Embryonic facial prominence (tissue), 1 donor: ENCODE measurements around the gene PSMA4.
A peak's percentile ranks its signal among the peaks of the same experiment; 100 is the strongest.
"Not testable (repeated sequence)": the region's sequence is repeated elsewhere in the genome, so short reads cannot be mapped to it uniquely, and the experiment has no call there.

ENCODE experiments used
- DNase-seq: peaks from one replicate; pipeline ENCODE4 v3.0.0-alpha.2; 2016; ENCODE audit errors: extremely low spot score

The PSMA4 gene

DNA sequence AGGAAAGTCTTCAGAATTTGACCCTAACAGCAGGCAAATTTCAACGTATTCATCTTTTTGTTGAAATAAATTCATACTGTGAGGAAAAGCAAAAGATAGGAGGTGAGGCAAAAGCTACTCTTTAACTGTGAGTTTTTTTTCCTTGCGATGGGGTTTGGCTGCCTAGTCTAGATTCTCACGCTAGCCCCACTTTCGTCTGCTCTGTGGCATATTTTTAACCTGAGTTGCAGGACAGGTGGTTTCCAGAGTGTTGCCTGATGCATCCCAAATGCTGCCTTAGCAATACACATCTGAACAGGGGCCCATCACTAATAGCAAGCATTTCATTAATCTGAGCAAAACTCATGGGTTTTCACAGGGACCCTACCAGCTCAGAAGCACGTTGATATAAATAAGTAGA, 11.7 kb downstream of the PSMA4 start:
- DNase-seq: no peak

DNA sequence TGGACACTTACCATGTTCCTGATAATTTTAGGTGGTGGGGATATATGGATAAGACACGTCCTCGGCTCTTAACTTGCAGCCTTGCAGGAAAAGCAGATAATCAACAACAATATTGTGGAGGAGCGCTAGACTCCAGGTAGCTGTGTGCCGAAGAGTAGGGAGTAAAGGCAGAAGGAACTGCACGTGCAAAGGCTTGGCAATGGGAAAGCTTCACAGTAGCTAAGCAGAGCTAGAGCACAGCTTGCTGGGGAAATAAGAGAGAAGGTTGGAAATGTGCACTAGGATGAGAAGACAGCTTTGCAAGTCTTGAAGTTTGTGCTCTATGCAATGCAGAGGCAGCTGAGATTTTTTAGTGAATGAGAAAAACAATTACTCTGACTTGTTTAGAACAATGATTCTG, 12.4 kb downstream of the PSMA4 start:
- no peak for DNase-seq

DNA sequence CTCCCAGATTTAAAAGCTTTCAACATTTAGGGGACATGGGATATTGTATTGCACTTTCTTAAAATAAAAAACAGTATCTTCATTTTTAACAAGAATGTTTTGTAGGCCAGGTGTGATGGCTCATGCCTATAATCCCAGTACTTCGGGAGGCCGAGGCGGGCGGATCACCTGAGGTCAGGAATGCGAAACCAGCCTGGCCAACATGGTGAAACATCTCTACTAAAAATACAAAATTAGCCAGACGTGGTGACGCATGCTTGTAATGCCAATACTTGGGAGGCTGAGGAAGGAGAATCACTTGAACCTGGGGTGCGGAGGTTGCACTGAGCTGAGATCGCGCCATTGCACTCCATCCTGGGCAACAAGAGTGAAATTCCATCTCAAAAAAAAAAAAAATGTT, 20.0 kb downstream of the PSMA4 start:
- DNase-seq: not testable (repeated sequence)

DNA sequence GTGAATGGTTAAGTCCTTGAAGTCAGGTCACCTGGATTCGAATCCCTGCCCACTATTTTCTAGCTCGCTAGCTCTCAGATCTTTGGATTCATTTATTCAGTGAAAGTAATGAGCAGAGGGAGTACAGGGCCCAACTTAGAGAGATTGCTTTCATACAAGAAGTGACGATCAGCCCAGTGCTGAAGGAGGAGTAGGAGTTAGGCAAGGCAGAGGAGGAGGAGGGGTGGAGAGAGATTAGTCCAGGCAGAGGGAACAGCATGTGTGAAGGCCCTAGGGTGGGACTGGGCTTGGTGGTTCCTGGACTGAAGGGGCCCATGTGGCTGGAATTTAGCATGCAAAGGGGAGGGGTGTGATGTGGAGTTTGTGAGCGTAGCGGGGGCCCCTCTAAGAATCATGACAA, 21.2 kb downstream of the PSMA4 start:
- no peak for DNase-seq

DNA sequence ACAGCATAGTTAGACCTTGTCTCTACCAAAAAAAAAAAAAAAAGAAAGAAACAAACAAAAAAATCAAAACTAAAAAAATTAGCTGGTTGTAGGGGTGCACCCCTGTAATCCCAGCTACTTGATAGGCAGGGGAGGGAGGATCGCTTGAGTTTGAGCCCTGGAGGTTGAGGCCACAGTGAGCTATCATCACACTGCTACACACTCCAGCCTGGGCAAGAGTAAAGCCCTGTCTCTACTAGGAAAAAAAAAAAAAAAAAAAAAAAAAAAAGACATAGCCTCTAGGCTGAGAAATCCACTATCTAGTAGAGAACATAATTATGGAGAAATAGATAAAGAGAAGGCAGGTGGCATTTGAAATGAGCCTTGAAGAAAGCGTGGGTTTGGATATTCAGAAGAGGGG, 22.8 kb downstream of the PSMA4 start:
- no peak for DNase-seq

DNA sequence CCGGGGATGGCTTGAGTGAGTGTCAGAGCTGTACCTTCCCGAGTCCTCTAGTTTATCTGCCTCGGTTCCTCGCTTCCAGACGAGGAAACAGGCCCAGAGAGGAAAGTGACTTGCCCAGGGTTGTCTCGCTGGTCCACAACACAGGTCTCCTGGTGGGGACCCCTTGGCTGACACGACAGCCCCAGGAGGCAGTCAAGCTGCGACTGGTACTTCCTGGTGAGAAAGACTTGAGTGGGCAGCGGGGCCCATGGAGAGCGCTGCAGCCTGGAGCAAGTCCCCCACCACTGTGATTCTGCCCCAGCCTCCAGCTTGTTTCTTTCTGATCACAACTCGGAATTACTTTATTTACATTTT, 24.5 kb downstream of the PSMA4 start:
- DNase-seq: no peak

DNA sequence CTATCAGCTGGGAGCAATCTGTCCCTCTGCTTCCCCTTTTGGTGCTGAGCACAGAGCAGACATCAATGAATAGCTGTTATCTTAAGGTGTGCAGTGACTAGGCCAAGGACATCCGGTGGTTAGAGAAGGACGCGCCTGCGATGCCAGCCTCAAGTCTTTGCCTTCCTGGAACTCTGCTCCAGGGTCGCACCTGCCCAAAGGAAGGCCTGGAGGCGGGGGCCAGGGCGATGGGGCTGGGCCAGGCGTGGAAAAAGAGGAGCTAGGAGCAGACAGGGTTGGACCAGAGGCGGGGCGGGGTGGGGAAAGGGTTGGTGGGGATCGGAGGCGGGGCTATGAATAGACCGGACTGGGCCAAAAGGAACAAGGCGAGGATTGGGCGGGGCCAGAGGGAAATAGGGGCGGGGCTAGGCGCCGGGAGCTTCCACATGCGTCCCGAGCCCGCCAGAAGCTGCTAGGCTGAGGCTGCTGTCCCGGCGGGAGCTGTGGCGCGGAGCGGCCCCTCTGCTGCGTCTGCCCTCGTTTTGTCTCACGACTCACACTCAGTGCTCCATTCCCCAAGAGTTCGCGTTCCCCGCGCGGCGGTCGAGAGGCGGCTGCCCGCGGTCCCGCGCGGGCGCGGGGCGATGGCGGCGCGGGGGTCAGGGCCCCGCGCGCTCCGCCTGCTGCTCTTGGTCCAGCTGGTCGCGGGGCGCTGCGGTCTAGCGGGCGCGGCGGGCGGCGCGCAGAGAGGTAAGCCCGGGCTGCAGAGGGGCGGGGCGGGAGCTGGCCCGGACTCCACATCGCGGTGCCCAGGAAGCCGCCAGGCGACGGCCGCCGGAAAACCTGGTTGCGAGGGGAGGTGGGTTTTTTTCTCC, 25.1 kb downstream of the PSMA4 start, which contains the start of gene CHRNA5:
Gene CHRNA5 (plus strand): TSS at position 424 of the 854 bp plus-strand sequence. CDS start 200 bp downstream, at position 624.
- DNase-seq: peak; percentile 62

DNA sequence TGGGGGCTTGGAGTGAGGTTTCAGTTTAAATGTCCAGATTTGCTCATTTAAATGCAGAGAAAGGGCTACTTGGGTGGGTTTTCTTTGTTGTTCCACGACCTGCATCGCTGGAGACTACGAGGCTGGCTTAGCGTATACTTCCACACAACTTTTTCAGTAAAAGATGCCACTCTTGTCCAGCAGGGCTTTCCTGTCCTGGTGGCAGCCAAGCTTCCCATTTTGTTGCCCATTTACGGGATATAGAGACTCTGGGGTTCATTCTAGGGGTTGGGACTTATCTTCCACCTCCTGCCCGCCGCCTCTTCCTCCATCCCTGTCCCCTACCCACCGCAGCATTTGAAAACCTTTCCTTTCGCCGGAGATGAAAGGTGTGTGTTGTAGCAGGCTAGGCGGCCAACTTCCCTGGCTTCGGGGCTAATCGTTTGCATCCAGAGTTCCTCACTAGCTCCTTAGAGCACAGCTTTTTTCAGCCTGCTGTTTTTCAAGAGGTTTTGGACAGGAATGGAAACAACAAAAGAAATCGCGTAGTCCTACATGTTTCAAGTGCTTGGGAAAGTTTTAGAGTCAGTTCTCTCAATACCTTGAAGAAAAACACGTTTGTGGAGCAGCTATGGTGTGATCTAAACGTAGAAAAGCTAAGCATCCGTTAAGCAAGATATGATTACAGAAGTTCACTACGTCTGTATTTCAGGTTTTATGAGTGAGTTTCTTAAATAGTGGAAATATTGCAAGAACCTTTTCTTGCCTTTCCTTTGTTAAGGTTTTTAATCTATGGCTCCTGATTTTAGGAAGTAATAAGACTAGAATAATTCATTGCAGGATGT, 25.9 kb downstream of the PSMA4 start:
- DNase-seq: no peak

DNA sequence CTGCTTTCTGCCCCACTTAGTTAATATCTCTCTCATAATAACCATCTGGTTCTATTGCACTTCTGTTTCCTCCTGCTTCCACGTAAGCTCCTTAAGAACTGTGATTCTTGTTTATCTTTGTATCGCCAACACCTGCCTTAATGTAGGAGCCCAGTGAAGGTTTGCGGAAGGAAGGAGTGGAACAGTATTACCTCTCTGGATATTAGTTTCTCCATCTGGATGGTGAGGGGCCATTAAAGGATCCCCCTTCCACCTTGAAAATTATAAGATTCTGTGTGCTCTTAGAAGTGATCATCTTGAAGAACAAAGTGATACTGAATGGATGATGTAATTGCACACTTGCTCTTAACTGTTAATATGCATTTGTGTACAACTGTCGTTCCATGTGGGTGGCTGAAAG, 27.3 kb downstream of the PSMA4 start:
- DNase-seq: no peak

DNA sequence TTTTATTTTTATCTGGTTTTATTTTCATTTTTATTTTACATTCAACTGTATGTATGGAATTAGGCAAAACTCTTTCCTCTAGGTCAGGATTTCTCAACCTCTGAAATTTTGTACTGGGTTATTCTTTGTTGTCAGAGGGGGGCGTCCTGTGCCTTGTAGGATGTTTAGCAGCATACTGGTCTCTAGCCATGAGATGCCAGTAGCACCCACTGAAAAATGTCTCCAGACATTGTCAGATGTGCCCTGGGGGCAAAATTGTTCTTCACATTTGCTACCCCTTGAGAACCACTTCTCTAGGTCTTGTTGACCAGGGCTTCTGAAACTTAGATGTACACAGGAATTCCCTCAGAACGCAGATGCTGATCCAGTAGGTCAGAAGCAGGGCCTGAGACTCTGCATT, 30.5 kb downstream of the PSMA4 start:
- no peak for DNase-seq

DNA sequence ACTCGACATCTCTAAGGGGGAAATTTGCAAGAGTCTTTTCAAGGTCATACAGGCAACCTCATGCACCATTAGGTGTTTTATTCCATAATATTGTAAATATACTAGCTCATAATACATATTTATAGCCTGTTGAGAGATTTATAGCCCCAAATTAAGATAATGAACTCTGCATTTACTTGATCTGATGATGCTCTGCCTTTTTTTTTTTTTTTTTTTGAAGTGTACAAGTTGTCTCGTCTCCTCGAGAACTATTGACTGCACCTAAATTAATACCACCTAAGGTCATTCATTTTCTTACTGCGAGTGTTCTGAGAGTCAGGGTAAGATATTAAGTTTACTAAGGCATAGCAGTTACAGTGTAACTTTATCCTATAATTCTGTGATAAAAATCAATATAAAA, 31.1 kb downstream of the PSMA4 start:
- no peak for DNase-seq

DNA sequence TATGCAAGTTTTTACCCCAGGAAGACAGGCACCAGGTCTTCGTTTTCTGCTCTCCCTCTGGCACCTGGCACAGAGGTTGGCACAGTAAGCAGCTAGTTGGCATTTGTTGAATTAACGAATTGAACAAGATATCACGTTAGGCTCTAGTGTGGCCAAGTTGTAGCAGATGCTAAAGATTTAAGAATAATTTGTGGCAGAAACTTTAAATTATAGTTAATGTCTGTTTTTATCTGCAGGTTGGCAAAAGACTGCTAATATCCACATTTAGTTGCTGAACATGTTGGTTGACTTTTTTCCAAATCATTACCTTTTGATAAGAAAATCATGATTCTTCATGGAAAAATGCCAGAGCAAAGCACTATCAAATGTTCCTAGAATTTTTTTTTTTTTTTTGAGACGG, 33.2 kb downstream of the PSMA4 start:
- no peak for DNase-seq

DNA sequence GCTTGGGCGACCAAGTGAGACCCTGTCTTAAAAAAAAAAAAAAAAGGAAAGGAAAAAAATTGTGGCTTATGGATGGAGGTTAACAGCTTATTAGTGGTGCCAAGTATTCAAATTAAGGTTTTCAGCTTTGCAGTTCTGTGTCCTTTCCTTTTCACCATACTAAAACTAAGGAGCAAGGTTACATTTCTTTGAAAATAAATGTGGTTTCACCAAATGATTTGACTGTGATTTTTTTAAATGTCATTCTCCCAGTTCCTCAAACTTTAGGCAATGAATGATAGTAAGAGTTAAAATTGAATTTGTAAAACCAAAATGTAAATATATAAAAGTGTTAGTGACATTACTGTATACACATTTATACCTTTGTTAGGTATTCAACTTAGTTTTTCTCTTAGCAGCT, 34.7 kb downstream of the PSMA4 start:
- no peak for DNase-seq

DNA sequence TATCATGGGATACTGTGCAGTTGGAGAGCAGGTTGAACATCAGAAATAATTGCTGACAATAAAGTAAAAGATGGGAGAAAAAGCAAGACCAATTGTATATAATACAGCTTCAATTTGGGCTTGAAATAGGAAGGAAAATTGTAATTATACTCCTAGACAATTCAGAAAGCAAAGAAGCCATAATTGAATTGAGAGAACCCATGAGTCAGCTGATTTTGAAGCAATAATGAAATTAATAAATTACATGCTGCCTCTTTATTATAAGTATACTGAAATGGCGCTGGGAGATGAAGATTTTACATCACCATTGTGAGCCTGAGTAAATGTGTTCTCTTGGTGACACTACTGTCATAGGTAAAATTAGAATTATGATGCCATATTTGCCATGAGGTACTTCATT, 57.3 kb downstream of the PSMA4 start:
- DNase-seq: no peak

DNA sequence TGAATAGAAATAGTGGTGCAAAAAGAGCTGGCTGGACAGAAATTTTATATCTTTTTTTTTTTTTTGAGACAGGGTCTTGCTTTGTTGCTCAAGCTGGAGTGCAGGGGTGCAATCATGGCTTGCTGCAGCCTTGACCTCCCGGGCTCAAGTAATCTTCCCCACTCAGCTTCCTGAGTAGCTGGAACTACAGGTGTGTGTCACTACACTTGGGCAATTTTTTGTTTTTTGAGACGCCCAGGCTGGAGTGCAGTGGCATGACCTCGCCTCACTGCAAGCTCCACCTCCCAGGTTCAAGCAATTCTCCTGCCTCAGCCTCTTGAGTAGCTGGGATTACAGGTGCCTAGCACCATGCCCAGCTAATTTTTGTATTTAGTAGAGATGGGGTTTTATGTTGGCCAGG, 58.1 kb downstream of the PSMA4 start:
- no peak for DNase-seq

DNA sequence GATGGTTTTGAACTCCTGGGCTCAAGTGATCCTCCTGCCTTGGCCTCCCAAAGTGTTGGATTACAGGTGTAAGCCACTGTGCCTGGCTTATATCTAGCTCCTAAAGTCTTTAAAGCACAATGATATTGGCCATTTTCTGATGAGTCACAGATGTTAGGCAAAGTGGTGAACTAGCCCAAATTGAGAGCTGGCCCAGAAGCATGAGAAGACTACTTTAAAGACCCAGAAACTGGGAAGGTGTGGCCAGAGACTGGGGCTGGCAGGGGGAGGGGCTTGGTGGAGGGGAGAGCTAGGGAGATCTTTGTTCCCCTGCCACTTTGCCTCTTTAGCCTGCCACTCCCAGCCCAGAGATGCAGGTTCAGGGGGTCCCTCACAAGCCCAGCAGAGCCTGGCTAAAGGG, 58.9 kb downstream of the PSMA4 start:
- DNase-seq: no peak
